Measurements from ENCODE around the gene AGPAT2.

GRCh38 chr9:136726118-136726517, 38.9 kb upstream of the AGPAT2 start:
- no peak for TF ChIP-seq CTCF (conservative IDR thresholded peaks at IDR 0.05)
- no peak for TF ChIP-seq ZFX (IDR thresholded peaks at IDR 0.05)

Measured in C4-2B (cell line).